GM18951 (cell line): Measurements from ENCODE around the gene TRABD2B.

ENCODE experiments used
- POLR2A ChIP-seq: IDR thresholded peaks from 4 replicates; pipeline ENCODE4 v1.6.1; 2011; ENCODE audit warnings: mild to moderate bottlenecking; ENCODE audit not compliant: insufficient read length, insufficient read depth; ENCODE audit errors: extremely low read depth
- in situ Hi-C: fragments of 300-500 bp; cut with MboI; formaldehyde crosslinking; loops from one replicate; pipeline ENCODE4 v1.12.0; 2022; ENCODE audit warnings: low sequenced_read_pairs, mixed read lengths, inconsistent platforms; ENCODE audit not compliant: unreplicated experiment

TRABD2B gene

GRCh38 chr1:47953661-47954060 is 43.5 kb downstream of the TRABD2B start:
- in situ Hi-C loops: no loop called here
- TF ChIP-seq POLR2A: no peak

GRCh38 chr1:47951545-47952235 is 45.5 kb downstream of the TRABD2B start:
- TF ChIP-seq POLR2A: no peak
- in situ Hi-C loops: no loop called here

- TF ChIP-seq POLR2A: no peak
- in situ Hi-C loops: no loop called here
Measured at GRCh38 chr1:47951026-47951425, 46.2 kb downstream of the TRABD2B start.

- in situ Hi-C loops: no loop called here
Measured at GRCh38 chr1:47950471-47950870, 46.7 kb downstream of the TRABD2B start.

GRCh38 chr1:47948126-47948525 is 49.1 kb downstream of the TRABD2B start:
- in situ Hi-C loops: no loop called here
- TF ChIP-seq POLR2A: no peak

More at GRCh38 chr1:47950471-47950870, 46.7 kb downstream of the TRABD2B start:
- TF ChIP-seq POLR2A: no peak

GRCh38 chr1:47947531-47947930 is 49.7 kb downstream of the TRABD2B start:
- no peak for TF ChIP-seq POLR2A
- in situ Hi-C loops: no loop called here

GRCh38 chr1:47944561-47944960 is 52.6 kb downstream of the TRABD2B start:
- in situ Hi-C loops: no loop called here
- no peak for TF ChIP-seq POLR2A

GRCh38 chr1:47942240-47942629 is 55.0 kb downstream of the TRABD2B start:
- TF ChIP-seq POLR2A: no peak
- in situ Hi-C loops: no loop called here

GRCh38 chr1:47941609-47942239 is 55.5 kb downstream of the TRABD2B start:
- in situ Hi-C loops: no loop called here
- TF ChIP-seq POLR2A: no peak

GRCh38 chr1:47940779-47941178 is 56.4 kb downstream of the TRABD2B start:
- in situ Hi-C loops: no loop called here
- no peak for TF ChIP-seq POLR2A

GRCh38 chr1:47940326-47940725 is 56.9 kb downstream of the TRABD2B start:
- in situ Hi-C loops: no loop called here
- no peak for TF ChIP-seq POLR2A

GRCh38 chr1:47938520-47938919 is 58.7 kb downstream of the TRABD2B start:
- no peak for TF ChIP-seq POLR2A
- in situ Hi-C loops: no loop called here

GRCh38 chr1:47937586-47938254 is 59.5 kb downstream of the TRABD2B start:
- no peak for TF ChIP-seq POLR2A
- in situ Hi-C loops: no loop called here
